ENCODE results near the gene INHBA.

DNA sequence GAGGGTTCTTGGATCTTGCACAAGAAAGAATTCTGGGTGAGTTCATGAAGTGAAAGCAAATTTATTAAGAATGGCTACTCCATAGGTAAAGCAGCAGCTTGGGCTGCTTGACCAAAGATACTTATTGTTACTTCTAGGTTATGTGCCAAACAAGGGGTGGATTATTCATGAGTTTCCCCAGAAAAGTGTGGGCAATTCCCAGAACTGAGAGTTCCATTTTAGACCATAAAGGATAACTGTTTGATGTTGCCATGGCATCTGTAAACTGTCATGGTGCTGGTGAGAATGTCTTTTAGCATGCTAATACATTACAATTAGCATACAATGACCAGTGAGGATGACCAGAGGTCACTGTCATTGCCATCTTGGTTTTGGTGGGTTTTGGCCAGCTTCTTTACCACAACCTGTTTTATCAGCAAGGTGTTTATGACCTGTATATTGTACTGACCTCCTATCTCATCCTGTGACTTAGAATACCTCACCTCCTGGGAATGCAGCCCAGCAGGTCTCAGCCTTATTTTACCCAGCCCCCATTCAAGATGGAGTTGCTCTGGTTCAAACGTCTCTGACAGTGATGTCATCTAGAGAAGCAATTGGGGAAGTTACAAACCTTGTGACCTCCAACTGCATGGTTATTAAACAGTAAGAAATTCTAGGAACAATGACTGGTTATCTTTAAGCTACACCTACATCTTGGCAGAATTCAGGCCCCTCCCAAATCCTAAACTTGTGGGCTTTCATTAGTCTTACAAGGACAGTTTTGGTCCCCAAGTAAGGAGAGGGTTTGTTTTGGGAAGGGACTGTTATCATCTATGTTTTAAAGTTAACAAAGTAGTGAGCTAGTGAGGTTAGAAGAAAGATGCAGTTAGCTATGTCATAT is 48.0 kb upstream of the INHBA start:
- TF ChIP-seq YY1 (IDR thresholded peaks at IDR 0.05; ENCODE audit: borderline replicate concordance in 1 of 3, control insufficient read depth in 1 of 3, extremely low read depth in 1 of 3, insufficient read depth in 3 of 3, insufficient read length in 1 of 3, insufficient replicate concordance in 2 of 3, low read depth in 1 of 3, low read length in 2 of 3) (no peak), DNMT1 (IDR thresholded peaks at IDR 0.05) (no peak), KAT7 (CRISPR knock-in tag; IDR thresholded peaks at IDR 0.05; ENCODE audit: borderline replicate concordance) (no peak), ZNF766 (CRISPR knock-in tag; conservative IDR thresholded peaks at IDR 0.05) (no peak), SAFB2 (IDR thresholded peaks at IDR 0.05; ENCODE audit: borderline replicate concordance, low read depth, low read length, severe bottlenecking) (no peak), ZNF174 (CRISPR knock-in tag; IDR thresholded peaks at IDR 0.05) (no peak)
- TF ChIP-seq, protein P1, sequence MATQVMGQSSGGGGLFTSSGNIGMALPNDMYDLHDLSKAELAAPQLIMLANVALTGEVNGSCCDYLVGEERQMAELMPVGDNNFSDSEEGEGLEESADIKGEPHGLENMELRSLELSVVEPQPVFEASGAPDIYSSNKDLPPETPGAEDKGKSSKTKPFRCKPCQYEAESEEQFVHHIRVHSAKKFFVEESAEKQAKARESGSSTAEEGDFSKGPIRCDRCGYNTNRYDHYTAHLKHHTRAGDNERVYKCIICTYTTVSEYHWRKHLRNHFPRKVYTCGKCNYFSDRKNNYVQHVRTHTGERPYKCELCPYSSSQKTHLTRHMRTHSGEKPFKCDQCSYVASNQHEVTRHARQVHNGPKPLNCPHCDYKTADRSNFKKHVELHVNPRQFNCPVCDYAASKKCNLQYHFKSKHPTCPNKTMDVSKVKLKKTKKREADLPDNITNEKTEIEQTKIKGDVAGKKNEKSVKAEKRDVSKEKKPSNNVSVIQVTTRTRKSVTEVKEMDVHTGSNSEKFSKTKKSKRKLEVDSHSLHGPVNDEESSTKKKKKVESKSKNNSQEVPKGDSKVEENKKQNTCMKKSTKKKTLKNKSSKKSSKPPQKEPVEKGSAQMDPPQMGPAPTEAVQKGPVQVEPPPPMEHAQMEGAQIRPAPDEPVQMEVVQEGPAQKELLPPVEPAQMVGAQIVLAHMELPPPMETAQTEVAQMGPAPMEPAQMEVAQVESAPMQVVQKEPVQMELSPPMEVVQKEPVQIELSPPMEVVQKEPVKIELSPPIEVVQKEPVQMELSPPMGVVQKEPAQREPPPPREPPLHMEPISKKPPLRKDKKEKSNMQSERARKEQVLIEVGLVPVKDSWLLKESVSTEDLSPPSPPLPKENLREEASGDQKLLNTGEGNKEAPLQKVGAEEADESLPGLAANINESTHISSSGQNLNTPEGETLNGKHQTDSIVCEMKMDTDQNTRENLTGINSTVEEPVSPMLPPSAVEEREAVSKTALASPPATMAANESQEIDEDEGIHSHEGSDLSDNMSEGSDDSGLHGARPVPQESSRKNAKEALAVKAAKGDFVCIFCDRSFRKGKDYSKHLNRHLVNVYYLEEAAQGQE (IDR thresholded peaks at IDR 0.05; ENCODE audit: borderline replicate concordance): no peak
- TF ChIP-seq, protein P1 (CRISPR knock-in tag; IDR thresholded peaks at IDR 0.05; ENCODE audit: low read depth): no peak
